GM21360 (cell line): ENCODE results near the gene METTL4.
A peak's percentile ranks its signal among the peaks of the same experiment; 100 is the strongest.
"Not testable (repeated sequence)": the region's sequence is repeated elsewhere in the genome, so short reads cannot be mapped to it uniquely, and the experiment has no call there.

Experiments
- ATAC-seq: cut with Tn5 transposase; IDR thresholded peaks from one replicate; pipeline ENCODE4 v1.9.1; 2021; ENCODE audit warnings: mild to moderate bottlenecking, moderate library complexity; ENCODE audit not compliant: unreplicated experiment

The METTL4 gene

GRCh38 chr18:2564373-2564772, 6.9 kb downstream of the METTL4 start:
- no peak for ATAC-seq

GRCh38 chr18:2559249-2559648, 12.1 kb downstream of the METTL4 start:
- no peak for ATAC-seq

GRCh38 chr18:2557536-2557935, 13.8 kb downstream of the METTL4 start:
- ATAC-seq: no peak

- no peak for ATAC-seq
Observed at GRCh38 chr18:2555895-2556294, 15.4 kb downstream of the METTL4 start.

GRCh38 chr18:2554696-2555095, 16.6 kb downstream of the METTL4 start:
- no peak for ATAC-seq

GRCh38 chr18:2551425-2551824, 19.9 kb downstream of the METTL4 start:
- ATAC-seq: no peak

GRCh38 chr18:2549462-2549861, 21.8 kb downstream of the METTL4 start:
- ATAC-seq: no peak

- no peak for ATAC-seq
Observed at GRCh38 chr18:2547477-2548087, 23.7 kb downstream of the METTL4 start.

GRCh38 chr18:2545155-2545554, 26.1 kb downstream of the METTL4 start:
- no peak for ATAC-seq

GRCh38 chr18:2541925-2542563, 29.3 kb downstream of the METTL4 start:
- ATAC-seq: peak; percentile 77

- ATAC-seq: no peak
Observed at GRCh38 chr18:2540575-2540974, 30.7 kb downstream of the METTL4 start.

GRCh38 chr18:2538844-2539243, 32.5 kb downstream of the METTL4 start:
- ATAC-seq: no peak

- ATAC-seq: no peak
Observed at GRCh38 chr18:2538236-2538635, 33.1 kb downstream of the METTL4 start.

- ATAC-seq: no peak
Observed at GRCh38 chr18:2537296-2537695, 34.0 kb downstream of the METTL4 start.

- ATAC-seq: no peak
Observed at GRCh38 chr18:2536493-2536892, 34.8 kb downstream of the METTL4 start.

GRCh38 chr18:2536063-2536462, 35.2 kb downstream of the METTL4 start:
- no peak for ATAC-seq

GRCh38 chr18:2535419-2535910, 35.8 kb downstream of the METTL4 start:
- no peak for ATAC-seq

GRCh38 chr18:2534906-2535305, 36.4 kb downstream of the METTL4 start:
- no peak for ATAC-seq

GRCh38 chr18:2532797-2533196, 38.5 kb downstream of the METTL4 start:
- no peak for ATAC-seq

GRCh38 chr18:2531751-2532150, 39.6 kb downstream of the METTL4 start:
- no peak for ATAC-seq

GRCh38 chr18:2529154-2529553, 42.2 kb downstream of the METTL4 start:
- no peak for ATAC-seq

- no peak for ATAC-seq
Observed at GRCh38 chr18:2526329-2526728, 45.0 kb downstream of the METTL4 start.

GRCh38 chr18:2524794-2525198, 46.5 kb downstream of the METTL4 start:
- not testable (repeated sequence) for ATAC-seq
